ENCODE data around the gene UGP2.

The UGP2 gene

GRCh38 chr2:63820969-63821368, 20.7 kb upstream of the UGP2 start:
- TF ChIP-seq GABPA (IDR thresholded peaks at IDR 0.05; ENCODE audit: low read depth) (no peak), REST (IDR thresholded peaks at IDR 0.05; ENCODE audit: insufficient replicate concordance, low read depth) (no peak), POLR2AphosphoS5 (IDR thresholded peaks at IDR 0.05; ENCODE audit: low read depth) (no peak), SPI1 (IDR thresholded peaks at IDR 0.05; ENCODE audit: borderline replicate concordance, low read depth) (no peak)
- TF ChIP-seq, protein P1, sequence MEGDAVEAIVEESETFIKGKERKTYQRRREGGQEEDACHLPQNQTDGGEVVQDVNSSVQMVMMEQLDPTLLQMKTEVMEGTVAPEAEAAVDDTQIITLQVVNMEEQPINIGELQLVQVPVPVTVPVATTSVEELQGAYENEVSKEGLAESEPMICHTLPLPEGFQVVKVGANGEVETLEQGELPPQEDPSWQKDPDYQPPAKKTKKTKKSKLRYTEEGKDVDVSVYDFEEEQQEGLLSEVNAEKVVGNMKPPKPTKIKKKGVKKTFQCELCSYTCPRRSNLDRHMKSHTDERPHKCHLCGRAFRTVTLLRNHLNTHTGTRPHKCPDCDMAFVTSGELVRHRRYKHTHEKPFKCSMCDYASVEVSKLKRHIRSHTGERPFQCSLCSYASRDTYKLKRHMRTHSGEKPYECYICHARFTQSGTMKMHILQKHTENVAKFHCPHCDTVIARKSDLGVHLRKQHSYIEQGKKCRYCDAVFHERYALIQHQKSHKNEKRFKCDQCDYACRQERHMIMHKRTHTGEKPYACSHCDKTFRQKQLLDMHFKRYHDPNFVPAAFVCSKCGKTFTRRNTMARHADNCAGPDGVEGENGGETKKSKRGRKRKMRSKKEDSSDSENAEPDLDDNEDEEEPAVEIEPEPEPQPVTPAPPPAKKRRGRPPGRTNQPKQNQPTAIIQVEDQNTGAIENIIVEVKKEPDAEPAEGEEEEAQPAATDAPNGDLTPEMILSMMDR (IDR thresholded peaks at IDR 0.05; ENCODE audit: insufficient read depth, low read length): no peak
- Histone ChIP-seq H3K27me3 (ENCODE audit: insufficient read depth, poor library complexity, severe bottlenecking) (no peaks in the 10 kb centered on the region), H3K4me3 (replicated peaks; ENCODE audit: insufficient read depth, low read length) (no peak overlapping the region), H3K27ac (replicated peaks) (peak overlapping the region; percentile 66)
- no peak for DNase-seq (ENCODE audit: low read depth in 1 of 2, low spot score in 1 of 2)

DNA sequence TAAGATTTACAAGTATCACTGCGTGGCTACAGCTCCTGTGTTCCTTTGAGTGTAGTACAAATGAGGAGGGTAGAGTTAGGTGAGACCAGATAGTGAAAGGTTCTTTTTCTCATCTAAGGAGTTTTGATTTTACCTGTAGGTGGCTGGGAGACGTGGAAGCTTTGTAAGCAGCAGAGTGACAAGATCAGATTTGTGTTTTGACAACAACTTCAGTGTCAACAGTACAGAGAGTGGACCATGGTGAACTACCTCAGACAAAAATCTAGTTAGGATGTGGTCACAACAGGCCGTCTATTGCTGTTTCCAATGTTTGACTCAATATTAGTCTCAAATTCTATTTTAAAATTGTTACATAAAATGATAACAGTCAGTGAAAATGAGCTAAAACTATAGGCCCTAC, 20.3 kb upstream of the UGP2 start:
- TF ChIP-seq GABPA (IDR thresholded peaks at IDR 0.05; ENCODE audit: low read depth): no peak
- no peak for TF ChIP-seq SPI1 (IDR thresholded peaks at IDR 0.05; ENCODE audit: borderline replicate concordance, low read depth)
- TF ChIP-seq POLR2AphosphoS5 (IDR thresholded peaks at IDR 0.05; ENCODE audit: low read depth): no peak
- TF ChIP-seq REST (IDR thresholded peaks at IDR 0.05; ENCODE audit: insufficient replicate concordance, low read depth): no peak
- TF ChIP-seq, protein P1 (IDR thresholded peaks at IDR 0.05; ENCODE audit: insufficient read depth, low read length): no peak
- Histone ChIP-seq H3K27me3 (ENCODE audit: insufficient read depth, poor library complexity, severe bottlenecking) (no peaks in the 10 kb centered on the region), H3K27ac (replicated peaks) (no peak overlapping the region), H3K4me3 (replicated peaks; ENCODE audit: insufficient read depth, low read length) (no peak overlapping the region)
- DNase-seq (ENCODE audit: low read depth in 1 of 2, low spot score in 1 of 2): no peak

GRCh38 chr2:63822478-63822877, 19.2 kb upstream of the UGP2 start:
- no peak for DNase-seq (ENCODE audit: low read depth in 1 of 2, low spot score in 1 of 2)
- TF ChIP-seq, protein P1 (IDR thresholded peaks at IDR 0.05; ENCODE audit: insufficient read depth, low read length): no peak
- no peak for TF ChIP-seq SPI1 (IDR thresholded peaks at IDR 0.05; ENCODE audit: borderline replicate concordance, low read depth)
- no peak for TF ChIP-seq POLR2AphosphoS5 (IDR thresholded peaks at IDR 0.05; ENCODE audit: low read depth)
- TF ChIP-seq GABPA (IDR thresholded peaks at IDR 0.05; ENCODE audit: low read depth): no peak
- no peak for TF ChIP-seq REST (IDR thresholded peaks at IDR 0.05; ENCODE audit: insufficient replicate concordance, low read depth)
- no peaks in the 10 kb centered on the region for H3K27me3 ChIP-seq (ENCODE audit: insufficient read depth, poor library complexity, severe bottlenecking)
- no peak overlapping the region for H3K4me3 ChIP-seq (replicated peaks; ENCODE audit: insufficient read depth, low read length)
- no peak overlapping the region for H3K27ac ChIP-seq (replicated peaks)

All from HL-60 (cell line).